Putamen (tissue), 1 donor: ENCODE results near the gene TCF7.

Experiments used
- DNase-seq: peaks from one replicate; pipeline ENCODE4 v3.0.0-alpha.2; 2016; ENCODE audit warnings: low spot score

Gene TCF7

GRCh38 chr5:134113902-134114875 is at the start of gene TCF7:
TCF7 (plus strand) TSS chr5:134114681; CDS start chr5:134114907, 226 bp downstream.
- DNase-seq, result peak; percentile 55

GRCh38 chr5:134069553-134069952 is 44.9 kb upstream of the TCF7 start:
- DNase-seq, result no peak

- DNase-seq, result no peak
These were observed 43.5 kb upstream of the TCF7 start for GRCh38 chr5:134070725-134071613.

GRCh38 chr5:134071614-134072207 is 42.8 kb upstream of the TCF7 start:
- no peak for DNase-seq

- DNase-seq, result no peak
These were observed 41.8 kb upstream of the TCF7 start for GRCh38 chr5:134072471-134073210.

GRCh38 chr5:134073404-134073803 is 41.1 kb upstream of the TCF7 start:
- no peak for DNase-seq

GRCh38 chr5:134075102-134075501 is 39.4 kb upstream of the TCF7 start:
- DNase-seq, result no peak

- no peak for DNase-seq
These were observed 36.4 kb upstream of the TCF7 start for GRCh38 chr5:134077926-134078580.

- DNase-seq, result no peak
These were observed 34.5 kb upstream of the TCF7 start for GRCh38 chr5:134079748-134080581.

- DNase-seq, result no peak
These were observed 32.1 kb upstream of the TCF7 start for GRCh38 chr5:134082264-134082992.

GRCh38 chr5:134083517-134083916 is 31.0 kb upstream of the TCF7 start:
- DNase-seq, result no peak

- DNase-seq, result no peak
These were observed 30.4 kb upstream of the TCF7 start for GRCh38 chr5:134084022-134084565.

- DNase-seq, result no peak
These were observed 29.9 kb upstream of the TCF7 start for GRCh38 chr5:134084570-134084969.

GRCh38 chr5:134085411-134085810 is 29.1 kb upstream of the TCF7 start:
- no peak for DNase-seq

GRCh38 chr5:134086225-134086942 is 28.1 kb upstream of the TCF7 start:
- no peak for DNase-seq

- DNase-seq, result no peak
These were observed 27.6 kb upstream of the TCF7 start for GRCh38 chr5:134086943-134087305.

GRCh38 chr5:134088291-134088690 is 26.2 kb upstream of the TCF7 start:
- DNase-seq, result no peak

GRCh38 chr5:134088994-134089560 is 25.4 kb upstream of the TCF7 start:
- DNase-seq, result no peak
